ENCODE data around the gene ABCA9.
"Not testable (repeated sequence)": the region's sequence is repeated elsewhere in the genome, so short reads cannot be mapped to it uniquely, and the experiment has no call there.

ABCA9 gene

GRCh38 chr17:69060822-69061221 is at the start of gene ABCA9:
Gene ABCA9 (minus strand): TSS chr17:69060927. CDS start chr17:69051126, 9,801 bp downstream.
- FAIRE-seq: no peak

- FAIRE-seq: no peak
Observed at GRCh38 chr17:69105907-69106730, 45.4 kb upstream of the ABCA9 start.

DNA sequence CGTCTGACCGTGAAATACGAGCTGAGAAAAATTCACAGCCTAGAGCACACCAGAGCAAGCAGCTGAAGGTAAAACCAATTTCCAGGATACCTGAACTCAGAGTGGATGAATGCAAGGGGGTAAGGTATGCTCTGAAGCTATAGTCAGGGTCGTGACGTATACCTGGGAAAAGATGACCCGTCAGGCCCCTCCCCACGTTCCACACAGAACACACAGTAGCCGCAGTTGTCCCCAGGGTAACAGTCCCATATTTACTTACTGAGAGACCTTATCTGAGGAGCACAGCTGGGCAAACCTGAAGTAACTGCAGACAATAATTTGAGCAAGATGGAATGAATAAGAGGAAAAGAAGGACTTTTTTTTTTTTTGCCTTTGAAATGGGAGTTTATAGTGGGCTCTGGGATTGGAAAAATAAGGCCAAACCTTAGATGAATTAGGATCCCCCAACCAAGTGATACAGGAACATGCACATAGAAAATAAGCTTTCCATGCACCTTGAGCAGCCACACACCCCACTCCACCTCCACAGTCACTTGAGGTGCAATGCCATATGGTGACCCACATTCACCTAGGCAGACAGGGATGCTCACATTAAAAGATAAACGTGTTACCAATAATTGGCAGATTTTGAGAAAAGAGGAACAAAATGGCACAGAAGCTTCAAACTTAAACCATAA is 43.0 kb upstream of the ABCA9 start:
- FAIRE-seq: no peak

DNA sequence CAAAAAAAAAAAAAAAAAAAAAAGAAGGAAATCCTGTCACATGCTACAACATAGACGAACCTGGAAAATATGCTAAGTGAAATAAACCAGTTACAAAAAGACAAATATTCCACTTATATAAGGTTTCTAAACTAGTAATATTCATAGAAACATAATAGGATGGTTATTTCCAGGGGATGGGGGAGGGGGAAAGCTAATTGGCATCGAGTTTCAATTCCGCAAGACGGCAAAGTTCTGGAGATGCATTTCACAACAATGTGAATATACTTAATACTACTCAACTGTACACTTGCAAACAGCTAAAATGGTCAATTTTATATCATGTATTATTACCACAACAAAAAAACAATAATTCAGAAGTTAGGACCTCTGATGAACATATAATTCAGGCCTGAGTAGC is 37.9 kb upstream of the ABCA9 start:
- no peak for FAIRE-seq

DNA sequence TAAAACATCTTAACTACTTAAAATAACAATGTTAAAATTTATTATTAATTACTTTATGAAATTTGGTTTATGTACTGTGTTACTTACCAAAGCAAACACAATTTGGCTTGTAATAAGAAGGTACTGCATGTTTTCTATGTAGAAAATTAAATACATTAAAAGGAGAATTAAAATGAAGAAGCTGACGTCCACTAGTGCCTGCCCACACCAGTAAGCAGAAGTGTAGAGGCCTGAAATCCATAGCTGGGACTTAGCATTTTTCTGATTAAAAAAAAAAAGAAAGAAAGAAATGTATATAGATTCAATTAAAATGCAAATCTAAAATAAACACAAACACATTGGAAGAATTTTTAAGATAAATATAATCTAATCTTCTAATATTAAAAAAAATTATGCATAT is 35.8 kb upstream of the ABCA9 start:
- no peak for FAIRE-seq

- no peak for FAIRE-seq
Observed at GRCh38 chr17:69093995-69094394, 33.3 kb upstream of the ABCA9 start.

- no peak for FAIRE-seq
Observed at GRCh38 chr17:69093279-69093789, 32.6 kb upstream of the ABCA9 start.

GRCh38 chr17:69090365-69090764 is 29.6 kb upstream of the ABCA9 start:
- no peak for FAIRE-seq

DNA sequence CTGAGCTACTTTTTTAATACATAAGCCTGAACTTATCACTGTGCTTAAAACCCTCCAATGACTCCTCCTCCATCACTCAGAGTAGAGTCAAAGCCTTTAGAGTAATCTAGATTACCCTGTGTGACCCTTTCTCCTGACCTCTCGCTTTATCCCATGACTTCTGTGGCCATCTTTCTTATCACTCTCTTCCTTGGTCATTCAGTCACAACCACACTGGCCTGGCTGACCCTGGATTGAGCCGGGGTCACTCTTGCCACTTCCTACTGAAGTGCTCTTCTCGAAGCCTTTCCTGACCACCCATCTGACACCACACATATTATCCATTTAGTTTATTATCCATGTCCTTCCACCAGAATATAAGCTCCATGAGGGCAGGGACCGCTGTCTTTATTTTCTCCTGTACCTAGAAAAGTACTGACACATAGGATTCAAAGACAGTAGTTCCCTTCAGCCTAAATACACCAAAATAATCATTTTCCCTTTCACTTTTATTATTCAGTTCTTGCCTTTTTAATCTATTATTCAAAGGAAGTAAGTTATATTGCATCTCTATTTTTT is 28.0 kb upstream of the ABCA9 start:
- FAIRE-seq: no peak

GRCh38 chr17:69086641-69087040 is 25.9 kb upstream of the ABCA9 start:
- no peak for FAIRE-seq

- FAIRE-seq: no peak
Observed at GRCh38 chr17:69084911-69085310, 24.2 kb upstream of the ABCA9 start.

- no peak for FAIRE-seq
Observed at GRCh38 chr17:69082696-69083095, 22.0 kb upstream of the ABCA9 start.

DNA sequence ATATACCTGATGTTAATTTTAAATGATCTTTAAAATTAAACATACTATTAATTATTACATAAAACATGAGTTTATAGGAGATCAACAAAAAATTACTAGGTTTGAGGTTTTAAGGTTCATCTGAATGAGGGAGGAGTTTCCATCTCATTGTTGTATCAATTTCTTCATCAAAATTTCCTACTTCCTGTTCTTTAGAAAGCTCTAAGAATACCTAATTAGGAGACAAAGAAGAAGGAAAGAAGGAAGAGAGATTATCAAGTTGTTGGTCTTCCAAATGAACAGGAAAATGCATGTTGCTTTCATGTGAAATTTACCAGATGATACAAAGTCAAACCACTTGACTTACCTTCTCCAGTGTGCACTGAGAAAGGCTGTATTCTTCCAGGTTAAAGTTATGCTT is 18.1 kb upstream of the ABCA9 start:
- FAIRE-seq: no peak

- no peak for FAIRE-seq
Observed at GRCh38 chr17:69075823-69076222, 15.1 kb upstream of the ABCA9 start.

- not testable (repeated sequence) for FAIRE-seq
Observed at GRCh38 chr17:69073392-69073791, 12.7 kb upstream of the ABCA9 start.

- FAIRE-seq: not testable (repeated sequence)
Observed at GRCh38 chr17:69072803-69073256, 12.1 kb upstream of the ABCA9 start.

GRCh38 chr17:69071233-69071586 is 10.5 kb upstream of the ABCA9 start:
- FAIRE-seq: not testable (repeated sequence)

- not testable (repeated sequence) for FAIRE-seq
Observed at GRCh38 chr17:69070378-69071232, 9.9 kb upstream of the ABCA9 start.

GRCh38 chr17:69069226-69069750 is 8.6 kb upstream of the ABCA9 start:
- no peak for FAIRE-seq

DNA sequence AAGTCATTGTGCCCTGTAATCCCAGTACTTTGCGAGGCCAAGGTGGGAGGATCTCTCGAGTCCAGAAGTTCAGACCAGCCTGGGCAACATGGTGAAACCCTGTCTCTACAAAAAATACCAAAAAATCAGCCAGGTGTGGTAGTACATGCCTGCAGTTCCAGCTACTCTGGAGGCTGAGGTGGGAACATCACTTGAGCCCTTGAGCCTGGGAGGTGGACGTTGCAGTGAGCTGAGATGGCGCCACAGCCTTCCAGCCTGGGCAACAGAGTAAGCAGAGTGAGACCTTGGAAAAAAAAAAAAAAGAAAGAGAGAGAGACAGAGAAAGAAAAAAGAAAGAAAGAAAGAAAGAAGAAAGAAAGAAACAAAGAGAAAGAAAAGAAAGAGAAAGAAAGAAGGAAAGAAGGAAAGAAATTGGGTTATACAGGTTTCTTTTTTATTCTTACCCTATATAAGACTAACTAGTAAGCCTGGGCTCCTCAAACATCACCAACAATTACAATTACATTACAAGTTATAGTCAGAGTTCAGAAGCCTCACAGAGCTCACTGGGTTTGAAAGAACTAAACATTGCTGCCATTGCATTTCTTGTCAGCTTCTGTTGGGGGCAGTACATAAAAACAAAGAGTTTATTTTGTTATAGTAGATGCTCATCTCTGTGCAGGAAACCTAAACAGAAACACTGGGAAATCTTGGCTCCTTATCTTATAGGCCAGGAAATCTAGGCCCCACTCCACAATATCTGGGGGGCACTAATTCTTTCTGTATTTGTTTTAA is 6.7 kb upstream of the ABCA9 start:
- no peak for FAIRE-seq

DNA sequence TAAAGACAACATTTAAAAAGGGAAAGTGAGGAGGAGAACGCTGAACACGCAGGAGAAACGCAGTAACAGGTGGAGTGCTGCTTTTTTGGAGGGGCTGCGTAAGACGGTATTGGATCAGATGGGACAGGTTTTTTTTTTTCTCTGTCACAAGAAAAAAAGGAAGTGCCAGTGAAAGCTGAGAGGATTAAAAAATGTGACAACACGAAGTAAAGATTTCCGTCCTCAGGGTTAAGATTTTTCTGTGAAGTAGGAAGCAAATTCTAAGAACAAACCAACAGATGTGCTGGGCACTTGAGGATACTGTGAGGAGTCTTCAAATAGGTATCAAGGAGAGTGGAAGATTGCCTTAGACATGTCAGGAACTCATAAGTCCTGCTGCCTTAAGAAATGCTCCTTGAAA is 5.8 kb upstream of the ABCA9 start:
- FAIRE-seq: no peak

GRCh38 chr17:69065113-69065512 is 4.4 kb upstream of the ABCA9 start:
- FAIRE-seq: no peak
